Gastroesophageal sphincter (tissue), 3 donors: Measurements from ENCODE around the gene NKX2-1.

Experiments used
- CTCF ChIP-seq, 4 experiments: fragments of 200-600 bp in 2 of 4; fragments of 450-650 bp in 2 of 4; sonication (generic) in 1 of 4; IDR thresholded peaks; one replicate each; pipeline ENCODE4 v1.5.1; 2017 to 2019; ENCODE audit warnings: antibody characterized with exemption in 4 of 4, mild to moderate bottlenecking in 2 of 4, moderate library complexity in 2 of 4
- EP300 ChIP-seq: sonication (generic); formaldehyde crosslinking; IDR thresholded peaks from one replicate; pipeline ENCODE4 v1.6.1; 2017; ENCODE audit warnings: antibody characterized with exemption, mild to moderate bottlenecking
- POLR2A ChIP-seq, 2 donors: fragments of 450-650 bp; IDR thresholded peaks; one replicate each; pipeline ENCODE4 v1.6.1; 2017; ENCODE audit warnings: antibody characterized with exemption in 2 of 2, mild to moderate bottlenecking in 2 of 2, moderate library complexity in 1 of 2
- POLR2AphosphoS5 ChIP-seq: sonication (generic); formaldehyde crosslinking; IDR thresholded peaks from one replicate; pipeline ENCODE4 v1.6.1; 2017; ENCODE audit warnings: antibody characterized with exemption

- TF ChIP-seq CTCF (IDR thresholded peaks at IDR 0.05) (no peak), POLR2AphosphoS5 (no peak), POLR2A (IDR thresholded peaks at IDR 0.05) (no peak), EP300 (no peak)
Observed at GRCh38 chr14:36522972-36523715, 3.1 kb upstream of the NKX2-1 start.
